MM.1S (cell line): Measurements from ENCODE around the gene CHRNA1.

Experiments
- DNase-seq: peaks from one replicate; pipeline ENCODE4 v3.0.0-alpha.2; 2015
- H2AFZ ChIP-seq: fragments of 300-600 bp; sonication (generic); 2 replicates; pipeline ENCODE4 v1.6.0; 2016; ENCODE audit warnings: antibody characterized with exemption, low read length
- H3F3A ChIP-seq: fragments of 300-600 bp; sonication (generic); 2 replicates; pipeline ENCODE4 v1.6.1; 2016; ENCODE audit warnings: mild to moderate bottlenecking, antibody characterized with exemption, low read length, moderate library complexity, mixed read lengths; ENCODE audit not compliant: insufficient read depth
- H3K27ac ChIP-seq: fragments of 300-600 bp; sonication (generic); 2 replicates; pipeline ENCODE4 v1.5.1; 2016; ENCODE audit warnings: mild to moderate bottlenecking, low read length
- H3K27me3 ChIP-seq: fragments of 300-600 bp; sonication (generic); replicated peaks from 2 replicates; pipeline ENCODE4 v1.6.0; 2016; ENCODE audit warnings: low read length; ENCODE audit not compliant: insufficient read depth
- H3K36me3 ChIP-seq: fragments of 300-600 bp; sonication (generic); replicated peaks from 2 replicates; pipeline ENCODE4 v1.6.1; 2016; ENCODE audit warnings: mild to moderate bottlenecking, low read length, mixed read lengths; ENCODE audit not compliant: insufficient read depth
- H3K4me1 ChIP-seq: fragments of 300-600 bp; sonication (generic); 2 replicates; pipeline ENCODE4 v1.6.1; 2016; ENCODE audit warnings: low read length, mixed read lengths
- H3K4me2 ChIP-seq: fragments of 300-600 bp; sonication (generic); 2 replicates; pipeline ENCODE4 v1.6.0; 2016; ENCODE audit warnings: low read depth, low read length
- H3K4me3 ChIP-seq: fragments of 300-600 bp; sonication (generic); 2 replicates; pipeline ENCODE4 v1.5.1; 2016; ENCODE audit warnings: low read length, mixed read lengths
- H3K79me2 ChIP-seq: fragments of 300-600 bp; sonication (generic); 2 replicates; pipeline ENCODE4 v1.6.1; 2016; ENCODE audit warnings: mixed run types, low read length, mixed read lengths
- H3K9ac ChIP-seq: fragments of 300-600 bp; sonication (generic); 2 replicates; pipeline ENCODE4 v1.6.1; 2016; ENCODE audit warnings: low read length, mixed read lengths
- H3K9me2 ChIP-seq: fragments of 300-600 bp; sonication (generic); replicated peaks from 2 replicates; pipeline ENCODE4 v1.6.1; 2016; ENCODE audit warnings: mild to moderate bottlenecking, low read length, mixed read lengths; ENCODE audit not compliant: insufficient read depth
- H3K9me3 ChIP-seq: fragments of 300-600 bp; sonication (generic); replicated peaks from 2 replicates; pipeline ENCODE4 v1.6.1; 2016; ENCODE audit warnings: mild to moderate bottlenecking, low read length, mixed read lengths; ENCODE audit not compliant: insufficient read depth
- H4K20me1 ChIP-seq: fragments of 300-600 bp; sonication (generic); 2 replicates; pipeline ENCODE4 v1.6.1; 2016; ENCODE audit warnings: mild to moderate bottlenecking, low read length, moderate library complexity, mixed read lengths; ENCODE audit not compliant: insufficient read depth
- CTCF ChIP-seq: fragments of 300-600 bp; sonication (generic); IDR thresholded peaks from 2 replicates; pipeline ENCODE4 v1.5.1; 2016; ENCODE audit warnings: antibody characterized with exemption, low read length, mixed read lengths
- EZH2 ChIP-seq: fragments of 300-600 bp; sonication (generic); optimal IDR thresholded peaks from 2 replicates; pipeline ENCODE3; 2017; ENCODE audit warnings: low read depth, mild to moderate bottlenecking, antibody characterized with exemption, low read length, mixed read lengths
- EZH2phosphoT487 ChIP-seq: fragments of 300-600 bp; sonication (generic); IDR thresholded peaks from 2 replicates; pipeline ENCODE4 v1.6.1; 2018; ENCODE audit warnings: antibody characterized with exemption, low read length

The CHRNA1 gene

GRCh38 chr2:174722942-174723592 lies 41.2 kb downstream of the CHRNA1 start:
- Histone ChIP-seq H3K27ac (no peak overlapping the region), H3K4me2 (no peak overlapping the region), H3K9ac (no peak overlapping the region), H3K9me2 (no peaks in the 10 kb centered on the region), H3K27me3 (peaks cover 3% of the 10 kb centered on the region; the same call in 1 of the 2 replicates), H2AFZ (no peak overlapping the region), H4K20me1 (no peaks in the 10 kb centered on the region), H3K9me3 (no peaks in the 10 kb centered on the region), H3K79me2 (no peaks in the 10 kb centered on the region), H3K36me3 (no peaks in the 10 kb centered on the region), H3K4me1 (peaks cover 3% of the 10 kb centered on the region), H3K4me3 (no peak overlapping the region), H3F3A (no peaks in the 10 kb centered on the region)
- no peak for DNase-seq
- TF ChIP-seq EZH2 (no peak), EZH2phosphoT487 (no peak), CTCF (no peak)

- no peak overlapping the region for H3K27ac ChIP-seq
- H3K79me2 ChIP-seq, result no peaks in the 10 kb centered on the region
- H3K9me3 ChIP-seq, result no peaks in the 10 kb centered on the region
- no peak overlapping the region for H3K4me2 ChIP-seq
- no peaks in the 10 kb centered on the region for H3K9me2 ChIP-seq
- no peak overlapping the region for H3K4me3 ChIP-seq
- no peaks in the 10 kb centered on the region for H3F3A ChIP-seq
- TF ChIP-seq CTCF, result no peak
- TF ChIP-seq EZH2, result no peak
- no peak for TF ChIP-seq EZH2phosphoT487
- no peak overlapping the region for H2AFZ ChIP-seq
- H3K4me1 ChIP-seq, result peaks cover 16% of the 10 kb centered on the region
- no peak for DNase-seq
- no peaks in the 10 kb centered on the region for H3K36me3 ChIP-seq
- H4K20me1 ChIP-seq, result no peaks in the 10 kb centered on the region
- H3K27me3 ChIP-seq, result peaks cover 13% of the 10 kb centered on the region; the same call in 1 of the 2 replicates
- no peak overlapping the region for H3K9ac ChIP-seq
Observed at GRCh38 chr2:174719016-174719415, 45.3 kb downstream of the CHRNA1 start.

GRCh38 chr2:174718591-174718990 lies 45.7 kb downstream of the CHRNA1 start:
- TF ChIP-seq EZH2phosphoT487 (no peak), EZH2 (no peak), CTCF (no peak)
- H2AFZ ChIP-seq, result no peak overlapping the region
- no peaks in the 10 kb centered on the region for H4K20me1 ChIP-seq
- no peaks in the 10 kb centered on the region for H3F3A ChIP-seq
- H3K27me3 ChIP-seq, result peaks cover 13% of the 10 kb centered on the region; the same call in 1 of the 2 replicates
- H3K9me3 ChIP-seq, result no peaks in the 10 kb centered on the region
- H3K27ac ChIP-seq, result no peak overlapping the region
- H3K4me1 ChIP-seq, result peaks cover 16% of the 10 kb centered on the region
- DNase-seq, result no peak
- H3K9me2 ChIP-seq, result no peaks in the 10 kb centered on the region
- H3K4me2 ChIP-seq, result no peak overlapping the region
- H3K36me3 ChIP-seq, result no peaks in the 10 kb centered on the region
- no peak overlapping the region for H3K4me3 ChIP-seq
- no peaks in the 10 kb centered on the region for H3K79me2 ChIP-seq
- no peak overlapping the region for H3K9ac ChIP-seq
